Tibial nerve (tissue), 4 donors: ENCODE data around the gene CAVIN3. TPM values are rescaled to one million over a fixed set of nuclear protein-coding genes. Genes with fewer than 3 reads are reported as not detected.

Experiments
- DNase-seq, 2 donors: peaks; one replicate each; pipeline ENCODE4 v3.0.0-alpha.2; 2019; ENCODE audit warnings: low spot score in 2 of 2
- H3K27ac ChIP-seq, 4 donors: fragments of 200-600 bp; sonication (generic) in 3 of 4; one replicate each; pipeline ENCODE4 v1.5.1; 2017 to 2019; ENCODE audit warnings: mild to moderate bottlenecking in 1 of 4
- H3K27me3 ChIP-seq, 2 donors: fragments of 200-600 bp; sonication (generic) in 1 of 2; one replicate each; pipeline versions ENCODE4 v1.5.1 to v1.6.0; 2017 to 2019
- H3K36me3 ChIP-seq, 3 donors: fragments of 200-600 bp; sonication (generic); one replicate each; pipeline ENCODE4 v1.5.1; 2018 to 2019
- H3K4me1 ChIP-seq, 4 donors: fragments of 200-600 bp; sonication (generic) in 3 of 4; one replicate each; pipeline ENCODE4 v1.5.1; 2017 to 2019
- H3K4me3 ChIP-seq, 4 donors: fragments of 200-600 bp; sonication (generic) in 3 of 4; one replicate each; pipeline ENCODE4 v1.5.1; 2017 to 2019; ENCODE audit warnings: mild to moderate bottlenecking in 1 of 4, moderate library complexity in 1 of 4
- H3K9me3 ChIP-seq, 4 donors: fragments of 200-600 bp; sonication (generic) in 3 of 4; one replicate each; pipeline ENCODE4 v1.5.1; 2017 to 2019
- EP300 ChIP-seq, 2 donors: sonication (generic); formaldehyde crosslinking; IDR thresholded peaks; one replicate each; pipeline ENCODE4 v1.6.1; 2017; ENCODE audit warnings: antibody characterized with exemption in 2 of 2, mild to moderate bottlenecking in 1 of 2
- POLR2A ChIP-seq, 2 donors: fragments of 450-650 bp; IDR thresholded peaks; one replicate each; pipeline ENCODE4 v1.6.1; 2017; ENCODE audit warnings: antibody characterized with exemption in 2 of 2, mild to moderate bottlenecking in 2 of 2, moderate library complexity in 2 of 2
- WGBS, 2 donors: methylation state at CpG; one replicate each; pipeline ENCODE4 v1.1.5; 2018; 5-methylcytosine and 5-hydroxymethylcytosine counted together
- total RNA-seq, 4 donors: library from RNA; depleted of rRNA; stranded (reverse); fragments of >200 nt; gene quantifications; one replicate each; pipeline ENCODE4 v1.1.0, GENCODE V29; 2016
- TF ChIP-seq, protein P1 (sequence below), 5 experiments: fragments of 200-600 bp in 3 of 5; fragments of 450-650 bp in 2 of 5; sonication (generic) in 3 of 5; IDR thresholded peaks; one replicate each; pipeline ENCODE4 v1.5.1; 2016 to 2019; ENCODE audit warnings: antibody characterized with exemption in 5 of 5, mild to moderate bottlenecking in 3 of 5, moderate library complexity in 2 of 5

Gene CAVIN3
- total RNA-seq, 4 donors from 2014 or later: 270 to 598 (median 556) TPM

DNA sequence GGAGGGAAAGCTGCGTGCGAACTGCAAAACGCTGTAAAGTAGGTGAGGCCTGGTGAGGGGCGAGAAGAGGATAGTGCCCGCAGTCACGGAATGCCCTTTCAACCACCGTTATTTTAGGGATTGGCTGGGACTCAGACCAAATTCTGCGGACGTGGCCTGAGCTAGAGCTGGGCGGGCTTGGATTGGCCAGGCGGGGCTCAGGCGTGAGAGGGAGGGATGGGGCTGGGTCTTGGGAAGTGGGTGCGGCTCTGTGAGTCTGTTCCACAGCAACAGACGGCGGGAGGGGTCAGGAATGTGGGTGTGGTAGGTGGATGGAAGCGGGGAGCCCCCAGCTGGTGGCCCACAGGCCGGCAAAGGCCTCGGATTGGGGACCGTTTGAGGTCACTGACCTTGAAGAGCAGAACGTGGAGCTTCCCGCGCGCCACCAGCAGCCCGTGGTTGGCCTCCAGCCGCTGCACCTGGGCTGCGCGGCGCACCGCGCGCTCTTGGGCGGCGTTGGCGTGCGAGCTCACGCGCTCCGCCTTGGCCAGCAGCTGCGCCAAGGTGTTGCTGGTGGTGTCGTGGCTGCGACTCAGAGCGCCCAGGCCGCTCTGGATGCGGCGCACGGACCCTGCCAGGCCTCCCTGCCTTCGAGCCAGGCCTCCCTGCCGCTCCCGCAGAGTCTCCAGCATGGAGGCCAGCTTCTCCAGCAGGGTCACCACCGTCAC is 444 bp downstream of the CAVIN3 start:
- peak; percentile 87 to 89 for DNase-seq
- TF ChIP-seq, protein P1, sequence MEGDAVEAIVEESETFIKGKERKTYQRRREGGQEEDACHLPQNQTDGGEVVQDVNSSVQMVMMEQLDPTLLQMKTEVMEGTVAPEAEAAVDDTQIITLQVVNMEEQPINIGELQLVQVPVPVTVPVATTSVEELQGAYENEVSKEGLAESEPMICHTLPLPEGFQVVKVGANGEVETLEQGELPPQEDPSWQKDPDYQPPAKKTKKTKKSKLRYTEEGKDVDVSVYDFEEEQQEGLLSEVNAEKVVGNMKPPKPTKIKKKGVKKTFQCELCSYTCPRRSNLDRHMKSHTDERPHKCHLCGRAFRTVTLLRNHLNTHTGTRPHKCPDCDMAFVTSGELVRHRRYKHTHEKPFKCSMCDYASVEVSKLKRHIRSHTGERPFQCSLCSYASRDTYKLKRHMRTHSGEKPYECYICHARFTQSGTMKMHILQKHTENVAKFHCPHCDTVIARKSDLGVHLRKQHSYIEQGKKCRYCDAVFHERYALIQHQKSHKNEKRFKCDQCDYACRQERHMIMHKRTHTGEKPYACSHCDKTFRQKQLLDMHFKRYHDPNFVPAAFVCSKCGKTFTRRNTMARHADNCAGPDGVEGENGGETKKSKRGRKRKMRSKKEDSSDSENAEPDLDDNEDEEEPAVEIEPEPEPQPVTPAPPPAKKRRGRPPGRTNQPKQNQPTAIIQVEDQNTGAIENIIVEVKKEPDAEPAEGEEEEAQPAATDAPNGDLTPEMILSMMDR (IDR thresholded peaks at IDR 0.05): no peak
- TF ChIP-seq POLR2A (IDR thresholded peaks at IDR 0.05): peak; percentile 48 to 83
- peak in 1 of 2 donors; percentile 91 for TF ChIP-seq EP300 (IDR thresholded peaks at IDR 0.05)
- H3K27me3 ChIP-seq: no peaks in the 10 kb centered on the region
- no peaks in the 10 kb centered on the region for H3K9me3 ChIP-seq
- peaks cover 0 to 71% (median 38%) of the 10 kb centered on the region in 4 donors for H3K4me1 ChIP-seq
- 1% methylated on average over 27 to 48 of the region's 50 CpGs for WGBS, 2 donors
- no peaks in the 10 kb centered on the region for H3K36me3 ChIP-seq
- H3K27ac ChIP-seq: peak overlapping the region; percentile 89 to 100 (median 98)
- peak overlapping the region; percentile 48 to 80 (median 72) for H3K4me3 ChIP-seq

GRCh38 chr11:6319001-6319703 is 1.1 kb downstream of the CAVIN3 start:
- no peaks in the 10 kb centered on the region for H3K27me3 ChIP-seq
- TF ChIP-seq, protein P1 (IDR thresholded peaks at IDR 0.05): no peak
- no peak for TF ChIP-seq EP300 (IDR thresholded peaks at IDR 0.05)
- TF ChIP-seq POLR2A (IDR thresholded peaks at IDR 0.05): no peak
- DNase-seq: peak in 1 of 2 donors; percentile 8
- no peaks in the 10 kb centered on the region for H3K9me3 ChIP-seq
- peak overlapping the region; percentile 48 to 80 (median 72) for H3K4me3 ChIP-seq
- WGBS, 2 donors: 0 to 7% methylated on average over 6 to 37 of the region's 37 CpGs
- peaks cover 0 to 74% (median 38%) of the 10 kb centered on the region in 4 donors for H3K4me1 ChIP-seq
- H3K36me3 ChIP-seq: no peaks in the 10 kb centered on the region
- H3K27ac ChIP-seq: peak overlapping the region; percentile 89 to 100 (median 98)

DNA sequence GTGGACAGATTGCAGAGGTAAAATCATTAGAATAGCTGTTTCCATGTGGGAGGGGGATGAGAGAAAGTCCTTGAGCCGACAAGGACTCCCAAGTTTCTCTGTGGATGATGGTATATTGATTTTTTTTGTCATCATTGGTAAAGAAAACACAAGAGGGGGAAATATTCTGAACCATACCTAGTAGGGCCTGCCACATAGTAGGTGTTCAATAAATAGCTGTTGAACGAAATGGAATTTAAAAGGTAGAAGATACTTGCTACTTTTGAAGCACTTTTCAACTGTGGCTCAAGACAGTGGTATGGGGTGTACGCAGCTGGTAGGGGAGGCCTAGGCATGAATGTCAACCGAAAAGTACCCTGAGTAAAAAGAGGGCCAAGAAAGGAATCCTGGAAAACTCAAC is 2.1 kb downstream of the CAVIN3 start:
- 65 to 74% methylated on average over 4 of the region's 4 CpGs for WGBS, 2 donors
- Histone ChIP-seq H3K27ac (peak overlapping the region; percentile 89 to 100 (median 98)), H3K27me3 (no peaks in the 10 kb centered on the region), H3K4me3 (peak overlapping the region in 1 of 4 donors; percentile 65), H3K9me3 (no peaks in the 10 kb centered on the region), H3K4me1 (peaks cover 0 to 73% (median 38%) of the 10 kb centered on the region in 4 donors), H3K36me3 (no peaks in the 10 kb centered on the region)
- TF ChIP-seq POLR2A (IDR thresholded peaks at IDR 0.05) (no peak), EP300 (IDR thresholded peaks at IDR 0.05) (no peak)
- TF ChIP-seq, protein P1 (IDR thresholded peaks at IDR 0.05): no peak
- DNase-seq: no peak

- H3K27me3 ChIP-seq: no peaks in the 10 kb centered on the region
- TF ChIP-seq POLR2A (IDR thresholded peaks at IDR 0.05) (no peak), EP300 (IDR thresholded peaks at IDR 0.05) (no peak)
- TF ChIP-seq, protein P1 (IDR thresholded peaks at IDR 0.05): peak; percentile 69 to 90 (median 87)
- H3K27ac ChIP-seq: peak overlapping the region in 2 of 4 donors; percentile 96 to 100
- peaks cover 0 to 50% (median 24%) of the 10 kb centered on the region in 4 donors for H3K4me1 ChIP-seq
- peak overlapping the region in 1 of 4 donors; percentile 26 for H3K4me3 ChIP-seq
- no peaks in the 10 kb centered on the region for H3K36me3 ChIP-seq
- no peaks in the 10 kb centered on the region for H3K9me3 ChIP-seq
- DNase-seq: peak; percentile 35 to 53
- WGBS, 2 donors: 3 to 4% methylated on average over 9 to 10 of the region's 10 CpGs
Observed at GRCh38 chr11:6315811-6316425, 4.4 kb downstream of the CAVIN3 start.
